MM.1S (cell line): ENCODE results near the gene RRP15.
A peak's percentile ranks its signal among the peaks of the same experiment; 100 is the strongest.

Experiments
- DNase-seq: peaks from one replicate; pipeline ENCODE4 v3.0.0-alpha.2; 2015
- H2AFZ ChIP-seq: fragments of 300-600 bp; sonication (generic); 2 replicates; pipeline ENCODE4 v1.6.0; 2016; ENCODE audit warnings: antibody characterized with exemption, low read length
- H3F3A ChIP-seq: fragments of 300-600 bp; sonication (generic); 2 replicates; pipeline ENCODE4 v1.6.1; 2016; ENCODE audit warnings: mild to moderate bottlenecking, antibody characterized with exemption, low read length, moderate library complexity, mixed read lengths; ENCODE audit not compliant: insufficient read depth
- H3K27ac ChIP-seq: fragments of 300-600 bp; sonication (generic); 2 replicates; pipeline ENCODE4 v1.5.1; 2016; ENCODE audit warnings: mild to moderate bottlenecking, low read length
- H3K27me3 ChIP-seq: fragments of 300-600 bp; sonication (generic); replicated peaks from 2 replicates; pipeline ENCODE4 v1.6.0; 2016; ENCODE audit warnings: low read length; ENCODE audit not compliant: insufficient read depth
- H3K36me3 ChIP-seq: fragments of 300-600 bp; sonication (generic); replicated peaks from 2 replicates; pipeline ENCODE4 v1.6.1; 2016; ENCODE audit warnings: mild to moderate bottlenecking, low read length, mixed read lengths; ENCODE audit not compliant: insufficient read depth
- H3K4me1 ChIP-seq: fragments of 300-600 bp; sonication (generic); 2 replicates; pipeline ENCODE4 v1.6.1; 2016; ENCODE audit warnings: low read length, mixed read lengths
- H3K4me2 ChIP-seq: fragments of 300-600 bp; sonication (generic); 2 replicates; pipeline ENCODE4 v1.6.0; 2016; ENCODE audit warnings: low read depth, low read length
- H3K4me3 ChIP-seq: fragments of 300-600 bp; sonication (generic); 2 replicates; pipeline ENCODE4 v1.5.1; 2016; ENCODE audit warnings: low read length, mixed read lengths
- H3K79me2 ChIP-seq: fragments of 300-600 bp; sonication (generic); 2 replicates; pipeline ENCODE4 v1.6.1; 2016; ENCODE audit warnings: mixed run types, low read length, mixed read lengths
- H3K9ac ChIP-seq: fragments of 300-600 bp; sonication (generic); 2 replicates; pipeline ENCODE4 v1.6.1; 2016; ENCODE audit warnings: low read length, mixed read lengths
- H3K9me2 ChIP-seq: fragments of 300-600 bp; sonication (generic); replicated peaks from 2 replicates; pipeline ENCODE4 v1.6.1; 2016; ENCODE audit warnings: mild to moderate bottlenecking, low read length, mixed read lengths; ENCODE audit not compliant: insufficient read depth
- H3K9me3 ChIP-seq: fragments of 300-600 bp; sonication (generic); replicated peaks from 2 replicates; pipeline ENCODE4 v1.6.1; 2016; ENCODE audit warnings: mild to moderate bottlenecking, low read length, mixed read lengths; ENCODE audit not compliant: insufficient read depth
- H4K20me1 ChIP-seq: fragments of 300-600 bp; sonication (generic); 2 replicates; pipeline ENCODE4 v1.6.1; 2016; ENCODE audit warnings: mild to moderate bottlenecking, low read length, moderate library complexity, mixed read lengths; ENCODE audit not compliant: insufficient read depth
- CTCF ChIP-seq: fragments of 300-600 bp; sonication (generic); IDR thresholded peaks from 2 replicates; pipeline ENCODE4 v1.5.1; 2016; ENCODE audit warnings: antibody characterized with exemption, low read length, mixed read lengths
- EZH2 ChIP-seq: fragments of 300-600 bp; sonication (generic); optimal IDR thresholded peaks from 2 replicates; pipeline ENCODE3; 2017; ENCODE audit warnings: low read depth, mild to moderate bottlenecking, antibody characterized with exemption, low read length, mixed read lengths
- EZH2phosphoT487 ChIP-seq: fragments of 300-600 bp; sonication (generic); IDR thresholded peaks from 2 replicates; pipeline ENCODE4 v1.6.1; 2018; ENCODE audit warnings: antibody characterized with exemption, low read length

The RRP15 gene

DNA sequence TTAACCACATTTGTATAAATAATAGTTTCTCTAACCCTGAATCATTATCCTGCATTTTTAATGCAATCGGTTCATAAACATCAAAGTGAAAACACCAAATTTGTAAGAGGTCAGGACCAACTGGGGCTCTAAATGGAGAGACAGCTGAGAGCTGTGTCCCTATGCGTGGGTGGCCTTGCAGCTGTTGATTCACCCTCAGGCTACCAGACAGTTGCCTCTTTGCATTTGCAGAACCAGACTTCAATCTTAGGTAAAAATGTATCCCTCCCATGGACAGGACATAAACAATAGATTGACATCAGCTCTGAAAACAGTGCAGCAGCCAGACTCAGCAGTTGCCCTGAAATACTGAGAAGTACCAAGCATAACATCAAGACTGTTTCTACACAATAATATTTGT is 51.2 kb downstream of the RRP15 start:
- TF ChIP-seq EZH2phosphoT487 (no peak), EZH2 (no peak), CTCF (no peak)
- Histone ChIP-seq H3K4me2 (no peak overlapping the region), H3K79me2 (no peaks in the 10 kb centered on the region), H3K27me3 (no peaks in the 10 kb centered on the region), H3K4me1 (no peaks in the 10 kb centered on the region), H3F3A (no peaks in the 10 kb centered on the region), H3K9me3 (no peaks in the 10 kb centered on the region), H3K36me3 (no peaks in the 10 kb centered on the region), H3K9me2 (no peaks in the 10 kb centered on the region), H4K20me1 (no peaks in the 10 kb centered on the region), H2AFZ (no peak overlapping the region), H3K9ac (no peak overlapping the region), H3K4me3 (no peak overlapping the region), H3K27ac (no peak overlapping the region)
- DNase-seq, result no peak

DNA sequence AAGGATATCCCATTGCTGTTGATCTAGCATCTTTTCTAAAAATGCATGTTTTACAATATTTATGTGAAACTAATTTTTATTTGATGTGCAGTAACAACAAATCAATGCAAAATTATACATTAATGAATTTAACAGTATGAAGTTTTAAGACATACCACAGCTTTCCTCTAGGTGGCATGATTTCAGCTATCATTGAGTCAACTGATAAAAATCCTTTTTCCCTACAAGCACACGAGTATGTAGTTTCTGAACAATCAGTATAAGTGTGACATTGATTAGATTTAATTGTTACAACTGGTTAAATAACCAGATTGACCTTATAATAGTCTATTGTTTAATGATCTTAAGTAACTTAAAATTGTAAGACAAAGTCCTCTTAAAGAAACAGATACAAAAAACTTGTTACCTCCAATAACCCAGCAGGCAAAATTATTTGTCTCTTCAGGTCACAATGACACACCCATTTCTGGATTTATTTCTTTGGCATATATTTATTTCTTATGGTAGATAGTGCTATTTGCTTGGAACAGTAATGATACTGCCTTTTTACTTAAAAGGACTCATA is 54.3 kb downstream of the RRP15 start:
- DNase-seq, result peak; percentile 54
- Histone ChIP-seq H4K20me1 (no peaks in the 10 kb centered on the region), H3K9ac (no peak overlapping the region), H3F3A (no peaks in the 10 kb centered on the region), H3K27me3 (no peaks in the 10 kb centered on the region), H3K36me3 (no peaks in the 10 kb centered on the region), H3K9me2 (no peaks in the 10 kb centered on the region), H2AFZ (no peak overlapping the region), H3K79me2 (no peaks in the 10 kb centered on the region), H3K4me1 (peaks cover under 1% of the 10 kb centered on the region; the same call in 1 of the 2 replicates), H3K27ac (no peak overlapping the region), H3K4me2 (no peak overlapping the region), H3K9me3 (no peaks in the 10 kb centered on the region), H3K4me3 (no peak overlapping the region)
- TF ChIP-seq EZH2 (no peak), CTCF (peak; percentile 80), EZH2phosphoT487 (no peak)

- Histone ChIP-seq H3K9me3 (no peaks in the 10 kb centered on the region), H3K4me2 (no peak overlapping the region), H3K4me1 (peaks cover 6% of the 10 kb centered on the region; the same call in 1 of the 2 replicates), H2AFZ (no peak overlapping the region), H3K79me2 (no peaks in the 10 kb centered on the region), H3K36me3 (no peaks in the 10 kb centered on the region), H3K9ac (no peak overlapping the region), H3K4me3 (no peak overlapping the region), H3K9me2 (no peaks in the 10 kb centered on the region), H3K27ac (no peak overlapping the region), H4K20me1 (no peaks in the 10 kb centered on the region), H3F3A (0 out of 2 replicates have a peak, but pooled peaks cover 3% of the 10 kb centered on the region), H3K27me3 (peaks cover 3% of the 10 kb centered on the region)
- no peak for DNase-seq
- TF ChIP-seq CTCF (no peak), EZH2phosphoT487 (no peak), EZH2 (no peak)
Measured at GRCh38 chr1:218341325-218341724, 56.2 kb downstream of the RRP15 start.
